ENCODE results near the gene C1QTNF6.

C1QTNF6 gene

GRCh38 chr22:37208401-37209139 is 20.5 kb upstream of the C1QTNF6 start:
- TF ChIP-seq TAF1 (IDR thresholded peaks at IDR 0.05; ENCODE audit: borderline replicate concordance, insufficient read depth, low read length) (no peak), POLR2AphosphoS5 (IDR thresholded peaks at IDR 0.05; ENCODE audit: low read depth, low read length) (no peak), SIN3A (IDR thresholded peaks at IDR 0.05; ENCODE audit: borderline replicate concordance, insufficient read depth, low read length) (no peak), FOXP2 (optimal IDR thresholded peaks at IDR 0.05; ENCODE audit: borderline replicate concordance, extremely low read depth, extremely low read length, insufficient read depth) (no peak)
- TF ChIP-seq, protein P1, sequence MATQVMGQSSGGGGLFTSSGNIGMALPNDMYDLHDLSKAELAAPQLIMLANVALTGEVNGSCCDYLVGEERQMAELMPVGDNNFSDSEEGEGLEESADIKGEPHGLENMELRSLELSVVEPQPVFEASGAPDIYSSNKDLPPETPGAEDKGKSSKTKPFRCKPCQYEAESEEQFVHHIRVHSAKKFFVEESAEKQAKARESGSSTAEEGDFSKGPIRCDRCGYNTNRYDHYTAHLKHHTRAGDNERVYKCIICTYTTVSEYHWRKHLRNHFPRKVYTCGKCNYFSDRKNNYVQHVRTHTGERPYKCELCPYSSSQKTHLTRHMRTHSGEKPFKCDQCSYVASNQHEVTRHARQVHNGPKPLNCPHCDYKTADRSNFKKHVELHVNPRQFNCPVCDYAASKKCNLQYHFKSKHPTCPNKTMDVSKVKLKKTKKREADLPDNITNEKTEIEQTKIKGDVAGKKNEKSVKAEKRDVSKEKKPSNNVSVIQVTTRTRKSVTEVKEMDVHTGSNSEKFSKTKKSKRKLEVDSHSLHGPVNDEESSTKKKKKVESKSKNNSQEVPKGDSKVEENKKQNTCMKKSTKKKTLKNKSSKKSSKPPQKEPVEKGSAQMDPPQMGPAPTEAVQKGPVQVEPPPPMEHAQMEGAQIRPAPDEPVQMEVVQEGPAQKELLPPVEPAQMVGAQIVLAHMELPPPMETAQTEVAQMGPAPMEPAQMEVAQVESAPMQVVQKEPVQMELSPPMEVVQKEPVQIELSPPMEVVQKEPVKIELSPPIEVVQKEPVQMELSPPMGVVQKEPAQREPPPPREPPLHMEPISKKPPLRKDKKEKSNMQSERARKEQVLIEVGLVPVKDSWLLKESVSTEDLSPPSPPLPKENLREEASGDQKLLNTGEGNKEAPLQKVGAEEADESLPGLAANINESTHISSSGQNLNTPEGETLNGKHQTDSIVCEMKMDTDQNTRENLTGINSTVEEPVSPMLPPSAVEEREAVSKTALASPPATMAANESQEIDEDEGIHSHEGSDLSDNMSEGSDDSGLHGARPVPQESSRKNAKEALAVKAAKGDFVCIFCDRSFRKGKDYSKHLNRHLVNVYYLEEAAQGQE (IDR thresholded peaks at IDR 0.05; ENCODE audit: insufficient read depth in 1 of 2, low read depth in 2 of 2, low read length in 2 of 2) = no peak

- TF ChIP-seq SIN3A (IDR thresholded peaks at IDR 0.05; ENCODE audit: borderline replicate concordance, insufficient read depth, low read length) = no peak
These were observed 19.9 kb upstream of the C1QTNF6 start for GRCh38 chr22:37207981-37208380.

GRCh38 chr22:37206841-37207821 is 19.1 kb upstream of the C1QTNF6 start:
- TF ChIP-seq FOXP2 (optimal IDR thresholded peaks at IDR 0.05; ENCODE audit: borderline replicate concordance, extremely low read depth, extremely low read length, insufficient read depth) = no peak
- TF ChIP-seq SIN3A (IDR thresholded peaks at IDR 0.05; ENCODE audit: borderline replicate concordance, insufficient read depth, low read length) = no peak
- TF ChIP-seq POLR2AphosphoS5 (IDR thresholded peaks at IDR 0.05; ENCODE audit: low read depth, low read length) = no peak
- TF ChIP-seq, protein P1 (IDR thresholded peaks at IDR 0.05; ENCODE audit: insufficient read depth in 1 of 2, low read depth in 2 of 2, low read length in 2 of 2) = no peak
- no peak for TF ChIP-seq TAF1 (IDR thresholded peaks at IDR 0.05; ENCODE audit: borderline replicate concordance, insufficient read depth, low read length)

DNA sequence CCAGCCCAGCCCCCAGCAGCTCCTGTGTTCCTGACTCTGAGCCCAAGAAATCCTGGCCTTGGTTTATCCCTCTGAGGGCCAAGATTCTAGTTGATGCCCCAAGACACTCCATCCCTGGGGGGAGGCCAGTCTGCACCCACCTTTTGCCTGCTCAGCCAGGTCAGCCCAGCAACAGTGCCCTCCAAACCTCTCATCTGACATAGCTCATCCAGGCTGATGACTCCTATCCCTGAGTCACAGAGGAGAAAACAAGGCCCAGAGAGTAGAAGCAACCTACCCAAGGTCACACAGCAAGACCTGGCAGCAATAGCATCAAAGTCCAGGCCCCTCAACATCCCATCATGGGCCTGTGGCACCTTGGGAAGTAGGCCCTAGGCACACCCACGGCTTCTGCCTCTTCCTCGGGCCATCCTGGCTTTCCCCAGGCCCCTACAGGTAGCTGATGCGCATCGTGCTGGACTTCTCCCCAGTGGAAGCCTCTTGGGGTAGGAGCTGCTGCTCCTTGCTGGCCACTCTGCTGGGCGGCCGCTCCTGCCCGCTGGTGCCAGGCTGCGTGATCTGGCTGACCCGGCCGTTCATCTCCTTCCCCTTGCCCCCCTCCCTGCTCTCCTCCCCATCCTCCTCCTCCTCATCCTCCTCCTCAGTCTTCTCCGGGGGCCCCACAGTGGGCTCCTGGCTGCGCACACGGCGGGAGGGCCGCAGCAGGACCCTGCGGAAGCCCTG is 18.2 kb upstream of the C1QTNF6 start:
- TF ChIP-seq, protein P1 (IDR thresholded peaks at IDR 0.05; ENCODE audit: insufficient read depth in 1 of 2, low read depth in 2 of 2, low read length in 2 of 2) = no peak
- no peak for TF ChIP-seq TAF1 (IDR thresholded peaks at IDR 0.05; ENCODE audit: borderline replicate concordance, insufficient read depth, low read length)
- TF ChIP-seq POLR2AphosphoS5 (IDR thresholded peaks at IDR 0.05; ENCODE audit: low read depth, low read length) = no peak
- TF ChIP-seq SIN3A (IDR thresholded peaks at IDR 0.05; ENCODE audit: borderline replicate concordance, insufficient read depth, low read length) = no peak
- TF ChIP-seq FOXP2 (optimal IDR thresholded peaks at IDR 0.05; ENCODE audit: borderline replicate concordance, extremely low read depth, extremely low read length, insufficient read depth) = no peak

DNA sequence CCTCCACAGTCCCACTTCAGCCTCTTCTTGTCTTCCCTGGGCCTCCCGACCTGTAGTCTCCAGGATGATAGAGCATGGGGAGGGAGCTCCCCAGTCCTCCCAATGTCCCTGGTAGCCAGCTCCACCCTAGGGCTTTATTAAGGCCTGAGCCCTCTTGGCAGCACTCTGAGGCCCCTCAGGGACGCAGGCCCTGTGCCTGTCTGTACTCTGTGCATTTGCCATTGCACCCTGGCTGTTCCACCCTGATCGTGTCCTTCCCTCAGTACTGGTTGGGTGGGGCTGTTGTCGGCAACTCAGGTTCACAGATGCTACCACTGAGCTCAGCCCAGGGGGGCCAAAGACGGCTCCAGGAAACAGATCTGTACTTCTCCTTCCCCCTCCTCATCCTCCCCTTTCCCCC is 17.0 kb upstream of the C1QTNF6 start:
- TF ChIP-seq FOXP2 (optimal IDR thresholded peaks at IDR 0.05; ENCODE audit: borderline replicate concordance, extremely low read depth, extremely low read length, insufficient read depth) (no peak), SIN3A (IDR thresholded peaks at IDR 0.05; ENCODE audit: borderline replicate concordance, insufficient read depth, low read length) (no peak), TAF1 (IDR thresholded peaks at IDR 0.05; ENCODE audit: borderline replicate concordance, insufficient read depth, low read length) (no peak), POLR2AphosphoS5 (IDR thresholded peaks at IDR 0.05; ENCODE audit: low read depth, low read length) (no peak)
- TF ChIP-seq, protein P1 (IDR thresholded peaks at IDR 0.05; ENCODE audit: insufficient read depth in 1 of 2, low read depth in 2 of 2, low read length in 2 of 2) = no peak

Measured in PFSK-1 (cell line).